HG02623 (cell line): Measurements from ENCODE around the gene GGA3.

Experiments used
- ATAC-seq: cut with Tn5 transposase; IDR thresholded peaks from one replicate; pipeline ENCODE4 v1.9.1; 2021; ENCODE audit warnings: moderate library complexity; ENCODE audit not compliant: unreplicated experiment

The GGA3 gene

GRCh38 chr17:75250009-75250471, 11.4 kb downstream of the GGA3 start:
- peak; percentile 79 for ATAC-seq

GRCh38 chr17:75249564-75249963, 11.8 kb downstream of the GGA3 start:
- no peak for ATAC-seq

- ATAC-seq, result no peak
Observed at GRCh38 chr17:75246404-75246803, 15.0 kb downstream of the GGA3 start.

GRCh38 chr17:75245011-75245410, 16.4 kb downstream of the GGA3 start:
- no peak for ATAC-seq

GRCh38 chr17:75244133-75244866, 17.1 kb downstream of the GGA3 start:
- no peak for ATAC-seq

- no peak for ATAC-seq
Observed at GRCh38 chr17:75242461-75243042, 18.9 kb downstream of the GGA3 start.

- no peak for ATAC-seq
Observed at GRCh38 chr17:75241996-75242460, 19.4 kb downstream of the GGA3 start.

- no peak for ATAC-seq
Observed at GRCh38 chr17:75241502-75241901, 19.9 kb downstream of the GGA3 start.

GRCh38 chr17:75241143-75241430, 20.3 kb downstream of the GGA3 start:
- ATAC-seq, result no peak

GRCh38 chr17:75240394-75241142, 20.8 kb downstream of the GGA3 start:
- no peak for ATAC-seq

- ATAC-seq, result no peak
Observed at GRCh38 chr17:75239778-75240393, 21.5 kb downstream of the GGA3 start.

GRCh38 chr17:75239214-75239613, 22.2 kb downstream of the GGA3 start:
- ATAC-seq, result no peak

- no peak for ATAC-seq
Observed at GRCh38 chr17:75238684-75239191, 22.7 kb downstream of the GGA3 start.

GRCh38 chr17:75238020-75238580, 23.3 kb downstream of the GGA3 start:
- no peak for ATAC-seq

GRCh38 chr17:75237100-75238014, 24.0 kb downstream of the GGA3 start:
- no peak for ATAC-seq

GRCh38 chr17:75232786-75233185, 28.6 kb downstream of the GGA3 start:
- ATAC-seq, result no peak

GRCh38 chr17:75231741-75232464, 29.5 kb downstream of the GGA3 start:
- no peak for ATAC-seq

- no peak for ATAC-seq
Observed at GRCh38 chr17:75231071-75231470, 30.3 kb downstream of the GGA3 start.

- ATAC-seq, result no peak
Observed at GRCh38 chr17:75228847-75229246, 32.6 kb downstream of the GGA3 start.
